Left renal pelvis (tissue), 4 donors: ENCODE results near the gene CLDN18. TPM values are rescaled to one million over a fixed set of nuclear protein-coding genes. Genes with fewer than 3 reads are reported as not detected.

Experiments
- DNase-seq, 4 donors: peaks; one replicate each; pipeline ENCODE4 v3.0.0-alpha.2; 2013; ENCODE audit warnings: low read depth in 4 of 4, low spot score in 3 of 4
- polyA plus RNA-seq, 4 donors: library from polyadenylated mRNA; unstranded; fragments of 120-200 nt; gene quantifications; one replicate each; pipeline ENCODE4 v1.2.1, GENCODE V29; 2013; ENCODE audit not compliant: insufficient read length in 4 of 4

CLDN18 gene
- polyA plus RNA-seq, 4 donors: 0.67 to 2.2 (median 1.9) TPM

DNA sequence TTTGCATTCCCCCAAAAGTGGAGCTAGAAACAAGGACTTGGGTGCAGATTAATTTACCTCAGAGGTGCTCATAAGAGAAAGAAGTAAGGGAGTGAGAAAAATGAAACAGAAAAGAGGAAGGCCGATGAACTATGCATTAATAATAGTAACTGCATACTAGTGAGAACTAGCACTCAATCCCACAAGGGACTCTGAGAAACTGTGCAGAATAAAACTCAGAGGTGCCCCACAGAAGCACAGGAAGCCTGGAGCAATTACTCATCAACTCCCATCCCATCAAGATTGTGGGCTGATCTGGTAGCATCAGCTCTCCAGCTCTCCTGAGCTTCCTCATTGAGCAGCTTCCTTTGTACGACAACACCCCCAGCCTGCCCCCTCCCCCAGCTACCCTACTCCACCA is 50.8 kb downstream of the CLDN18 start:
- DNase-seq: no peak

DNA sequence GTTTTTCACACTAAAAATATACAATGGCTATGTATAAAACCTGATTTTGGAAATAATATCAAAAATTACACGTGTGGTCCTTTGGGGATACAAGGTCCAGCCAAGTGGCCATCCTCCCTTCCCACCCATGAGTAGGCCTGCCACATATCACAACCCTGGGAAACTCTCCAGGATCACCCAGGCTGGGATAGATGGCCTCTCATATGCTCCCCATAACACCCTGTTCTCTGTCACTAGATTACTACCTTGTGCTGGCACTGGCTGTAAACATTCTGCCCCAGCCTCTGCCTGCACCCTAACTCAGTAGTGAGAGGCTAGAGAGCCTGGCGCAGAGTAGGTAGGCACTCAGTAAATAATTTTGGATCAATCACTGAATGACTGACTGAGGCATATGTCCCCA is 52.1 kb downstream of the CLDN18 start:
- no peak for DNase-seq

DNA sequence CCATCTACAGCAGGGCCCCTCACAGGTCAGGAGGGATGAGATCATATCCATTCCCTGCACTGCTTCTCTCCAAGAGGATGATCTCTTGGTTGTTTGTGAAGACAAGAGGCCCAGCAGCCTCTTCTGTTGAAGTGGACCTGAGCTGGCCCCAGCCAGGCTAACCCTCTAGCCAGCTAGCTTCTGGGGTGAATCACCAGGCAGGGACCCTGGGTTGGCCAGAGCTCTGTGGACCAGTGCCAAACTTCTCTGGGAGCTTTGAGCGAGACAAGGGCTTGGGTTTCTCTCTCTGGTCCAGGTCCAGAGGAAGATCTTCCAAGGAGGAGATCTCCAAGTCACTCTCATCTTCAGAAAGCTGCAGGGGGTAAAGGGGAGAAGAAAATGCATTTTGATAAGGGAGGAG is 52.7 kb downstream of the CLDN18 start:
- no peak for DNase-seq

DNA sequence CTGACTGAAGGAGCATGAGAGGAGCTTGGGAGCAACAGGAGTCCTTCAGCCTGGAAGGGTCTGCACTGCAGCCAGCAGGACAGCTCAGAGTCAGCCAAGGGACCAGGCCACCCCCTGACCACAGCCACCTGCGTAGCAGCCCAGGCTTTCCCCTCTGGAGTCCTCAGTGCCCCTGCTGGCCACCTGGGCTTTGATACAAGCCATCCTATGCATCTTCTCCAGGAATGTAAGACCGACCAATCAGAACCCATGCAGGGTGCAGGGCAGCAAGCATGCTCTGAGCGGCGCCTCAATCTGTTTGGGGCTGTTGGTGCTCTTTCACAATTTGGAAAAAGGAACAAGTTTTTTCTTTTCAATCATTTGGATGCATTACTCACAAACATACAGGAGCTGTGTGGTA is 53.5 kb downstream of the CLDN18 start:
- no peak for DNase-seq

DNA sequence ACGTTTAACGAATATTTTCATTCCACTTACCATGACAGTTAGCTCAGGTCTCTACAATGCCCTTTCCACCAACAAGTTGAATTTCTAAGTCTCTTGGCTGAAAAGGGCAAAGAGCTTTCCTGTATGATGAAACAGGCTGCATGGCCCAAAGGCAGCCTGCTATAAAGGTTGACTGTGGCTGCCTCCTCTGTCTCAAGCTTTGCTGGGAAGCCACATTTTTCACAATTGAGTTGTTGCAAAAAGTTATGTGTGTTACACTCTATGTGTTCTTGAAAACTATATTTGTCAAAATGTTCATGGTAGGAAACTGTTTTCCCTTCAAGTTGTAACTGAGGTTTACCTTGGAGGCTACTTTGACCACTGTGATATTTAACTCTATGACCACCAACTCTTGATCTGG is 56.0 kb downstream of the CLDN18 start:
- no peak for DNase-seq

DNA sequence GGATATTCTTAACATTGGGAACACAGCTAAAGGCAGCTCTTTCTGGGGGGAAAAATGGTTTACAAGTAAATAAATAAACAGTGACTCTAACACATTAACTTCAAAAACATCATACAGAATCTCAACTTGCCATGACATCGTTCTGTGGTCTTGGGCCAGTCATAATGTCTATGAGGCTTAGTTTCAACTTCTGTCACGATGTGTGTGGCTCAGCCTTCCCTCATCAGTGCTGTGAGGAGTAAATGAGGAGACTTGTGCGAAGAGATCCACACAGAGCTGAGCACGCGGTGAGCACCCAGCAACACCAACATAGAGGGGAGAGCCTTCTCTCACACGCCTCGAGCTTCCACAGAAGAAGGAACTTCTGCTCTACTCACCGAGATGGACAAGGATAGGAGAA is 56.4 kb downstream of the CLDN18 start:
- DNase-seq: no peak

DNA sequence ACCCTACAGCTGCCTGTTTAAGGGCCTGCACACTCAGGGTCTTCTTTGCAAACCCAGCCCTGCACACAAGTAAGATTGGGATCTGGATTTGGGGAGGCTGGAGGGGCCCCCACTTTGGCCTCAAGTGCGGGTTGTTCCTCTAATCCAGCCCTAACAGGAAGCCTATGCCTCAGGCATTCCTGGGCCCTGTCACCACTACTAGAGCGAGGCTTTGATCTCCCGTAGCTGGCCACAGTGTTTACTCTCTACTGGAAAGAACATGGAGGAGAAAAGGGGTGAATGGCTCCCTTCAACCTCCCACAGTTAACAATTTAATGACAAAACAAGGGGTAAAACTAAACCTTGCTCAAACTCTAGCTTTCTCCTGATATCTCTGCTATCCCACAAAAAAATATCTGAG is 57.0 kb downstream of the CLDN18 start:
- no peak for DNase-seq

DNA sequence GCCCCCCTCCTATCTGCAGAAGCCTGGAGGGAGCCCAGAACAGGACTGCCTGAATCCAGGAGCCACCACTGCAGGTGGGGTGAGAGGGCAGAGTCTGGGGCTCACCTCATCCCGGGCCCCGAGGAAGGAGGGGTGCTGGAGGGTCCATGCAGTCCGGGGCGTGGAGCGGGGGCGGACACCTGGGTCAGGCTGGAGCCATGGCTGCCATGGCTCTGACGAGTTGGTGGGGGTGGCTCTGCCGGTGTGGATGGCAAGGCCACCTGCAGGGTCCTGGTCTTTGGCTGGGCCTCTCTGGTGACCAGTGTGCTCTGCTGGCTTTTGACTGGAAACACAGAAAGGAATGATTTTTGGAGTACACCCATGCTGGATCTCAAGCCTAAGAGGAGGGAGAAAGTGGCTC is 58.1 kb downstream of the CLDN18 start:
- no peak for DNase-seq

DNA sequence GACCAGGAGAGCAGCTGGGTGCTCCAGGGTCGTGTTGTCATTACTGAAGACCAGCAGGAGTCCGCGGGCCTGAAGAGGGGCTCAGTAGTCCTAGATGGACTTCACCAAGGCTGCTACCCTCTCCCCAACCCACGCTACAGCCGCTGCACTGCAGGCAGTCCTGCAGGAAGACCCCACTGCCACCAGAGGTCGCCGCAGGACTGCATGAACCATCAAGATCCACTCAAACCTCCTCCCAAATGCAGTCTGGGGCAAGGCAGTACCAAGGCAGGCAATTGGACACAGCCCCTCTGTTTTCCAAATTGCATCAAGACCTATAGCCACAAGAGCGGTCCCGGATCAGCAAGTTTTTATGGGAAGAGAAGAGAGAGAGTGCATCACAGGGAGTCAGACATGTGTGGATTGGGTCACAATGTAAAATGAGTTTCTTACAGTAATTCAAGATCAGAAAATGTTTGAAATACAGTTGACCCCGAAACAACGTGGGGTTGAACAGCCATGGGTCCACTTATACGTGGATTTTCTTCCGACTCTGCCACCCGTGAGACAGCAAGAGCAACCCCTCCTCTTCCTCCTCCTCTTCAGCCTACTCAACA is 58.7 kb downstream of the CLDN18 start:
- peak; percentile 27 to 60 (median 36) for DNase-seq

DNA sequence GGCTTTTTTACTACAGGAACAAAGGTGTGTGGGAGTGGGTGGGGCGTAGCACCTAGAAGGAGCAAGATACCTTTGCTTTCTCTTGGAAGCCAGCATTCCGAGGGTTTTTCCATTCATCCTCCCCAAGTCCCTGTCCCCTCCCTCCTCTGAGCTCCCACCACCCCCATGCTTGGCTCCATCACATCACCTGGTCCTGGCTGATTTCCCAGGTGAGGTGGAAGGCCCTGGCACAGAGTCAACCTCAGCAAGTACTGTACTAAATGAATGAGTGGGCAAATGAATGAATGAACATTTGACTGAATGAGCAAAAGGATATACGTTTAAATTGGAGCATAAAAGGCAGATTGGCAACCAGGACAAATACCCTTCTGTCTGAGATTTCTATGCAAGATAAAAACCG is 60.0 kb downstream of the CLDN18 start:
- no peak for DNase-seq

DNA sequence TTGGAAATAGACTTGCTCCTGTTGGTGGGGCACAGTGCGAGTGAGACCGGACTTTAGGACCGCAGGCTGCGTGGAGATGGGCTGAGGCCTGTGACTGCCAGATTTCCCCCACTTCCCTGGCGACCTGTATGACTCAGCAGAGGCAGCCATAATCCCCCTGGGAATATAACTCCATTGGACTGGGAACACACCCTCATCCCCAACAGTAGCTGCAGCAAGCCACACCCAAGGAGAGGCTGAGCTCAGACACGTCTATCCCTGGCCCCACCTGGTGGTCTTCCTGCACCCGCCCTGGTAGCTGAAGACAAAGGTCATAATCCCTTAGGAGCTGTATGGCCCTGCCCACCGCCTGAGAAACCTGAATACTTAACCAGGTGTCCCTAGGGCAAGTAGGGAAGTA is 62.8 kb downstream of the CLDN18 start:
- DNase-seq: no peak

DNA sequence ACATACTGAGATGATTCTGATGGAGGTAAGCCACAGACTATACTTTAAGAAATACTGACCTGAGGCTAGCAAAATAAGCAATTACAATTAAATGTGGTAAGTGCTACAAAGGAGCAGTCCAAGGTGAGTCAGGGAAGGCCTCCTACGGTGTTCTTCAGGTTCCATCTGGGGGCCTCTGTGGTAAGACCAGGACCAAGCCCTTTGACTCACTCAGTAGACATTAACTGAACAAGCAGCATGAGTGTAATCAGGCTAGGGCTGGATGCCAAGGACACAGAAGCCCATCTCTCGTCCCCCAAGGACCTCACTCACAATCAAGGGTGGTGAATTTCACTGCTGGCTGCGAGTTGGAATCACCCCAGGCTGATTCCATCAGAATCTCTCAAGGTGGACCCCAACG is 68.1 kb downstream of the CLDN18 start:
- no peak for DNase-seq

DNA sequence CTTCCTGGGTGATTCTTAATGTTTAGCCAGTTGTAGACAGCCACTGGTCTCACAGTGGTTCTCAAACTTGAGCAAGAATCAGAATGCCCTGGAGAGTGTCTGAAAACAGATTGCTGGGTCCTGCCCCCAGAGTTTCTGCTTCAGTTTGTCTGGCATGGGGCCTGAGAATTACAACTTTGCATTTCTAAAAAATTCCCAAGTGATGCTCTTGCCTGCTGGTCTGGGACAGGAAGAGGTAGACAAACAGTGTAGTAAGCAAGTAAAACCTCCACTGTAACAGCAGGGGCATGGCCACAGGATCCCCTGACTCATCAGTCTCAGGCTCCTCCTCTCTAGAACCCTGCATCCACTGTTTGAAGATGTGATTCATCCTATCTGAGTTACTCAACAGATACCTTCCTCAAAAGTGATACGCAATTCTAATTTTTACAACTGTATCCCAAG is 69.0 kb downstream of the CLDN18 start:
- no peak for DNase-seq

DNA sequence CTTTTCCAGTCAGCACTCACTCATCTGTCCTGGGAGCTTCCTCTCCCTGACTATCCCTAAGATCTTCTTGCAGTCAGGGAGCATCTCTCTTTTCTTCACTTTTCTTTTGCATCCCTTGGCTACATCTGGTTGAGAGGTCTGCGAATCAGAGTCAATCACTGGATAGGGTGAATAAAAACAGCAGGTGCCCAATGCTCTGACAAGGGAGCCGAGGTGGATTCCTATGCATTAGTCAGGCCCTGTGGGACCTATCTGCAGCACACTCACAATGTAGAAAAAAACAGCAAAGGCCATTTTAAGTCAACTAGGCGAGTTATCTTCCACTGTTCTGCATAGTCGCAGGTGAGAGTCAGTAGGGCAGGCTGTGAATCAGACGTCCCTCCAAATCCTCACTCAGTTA is 69.9 kb downstream of the CLDN18 start:
- DNase-seq: no peak

DNA sequence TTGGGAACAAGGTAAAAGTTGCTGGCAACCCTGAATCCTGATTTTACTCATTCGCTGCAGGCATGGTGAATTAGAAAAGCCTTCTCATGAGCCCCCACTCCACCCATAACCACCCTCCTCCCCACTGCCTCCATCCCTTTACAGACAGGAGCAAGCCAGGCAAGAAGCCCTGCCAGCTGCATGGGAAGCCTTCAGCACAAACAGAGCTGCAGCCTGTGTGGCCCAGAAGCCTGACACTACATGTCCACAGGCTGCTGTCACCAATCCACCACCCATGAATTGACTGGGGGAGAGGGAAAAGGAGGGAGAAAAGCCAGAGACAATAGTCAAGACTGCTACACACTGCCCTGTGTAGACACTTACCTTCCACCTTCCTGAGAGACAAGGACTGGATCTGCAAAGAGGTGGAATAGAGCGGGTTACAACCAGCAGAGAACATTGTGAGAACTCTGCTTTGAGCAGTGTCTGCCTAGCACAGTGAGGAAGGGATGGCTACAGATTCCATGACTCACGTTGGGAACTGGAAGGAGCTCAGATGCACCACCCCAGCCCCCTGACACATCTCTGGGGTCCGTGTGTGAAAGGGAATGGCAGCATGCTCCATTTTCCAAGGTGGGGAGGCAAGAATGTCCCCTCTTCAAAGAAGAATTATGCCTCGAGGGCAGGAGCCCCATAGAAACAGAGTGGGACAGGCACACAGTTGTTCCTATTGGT is 71.6 kb downstream of the CLDN18 start:
- no peak for DNase-seq

DNA sequence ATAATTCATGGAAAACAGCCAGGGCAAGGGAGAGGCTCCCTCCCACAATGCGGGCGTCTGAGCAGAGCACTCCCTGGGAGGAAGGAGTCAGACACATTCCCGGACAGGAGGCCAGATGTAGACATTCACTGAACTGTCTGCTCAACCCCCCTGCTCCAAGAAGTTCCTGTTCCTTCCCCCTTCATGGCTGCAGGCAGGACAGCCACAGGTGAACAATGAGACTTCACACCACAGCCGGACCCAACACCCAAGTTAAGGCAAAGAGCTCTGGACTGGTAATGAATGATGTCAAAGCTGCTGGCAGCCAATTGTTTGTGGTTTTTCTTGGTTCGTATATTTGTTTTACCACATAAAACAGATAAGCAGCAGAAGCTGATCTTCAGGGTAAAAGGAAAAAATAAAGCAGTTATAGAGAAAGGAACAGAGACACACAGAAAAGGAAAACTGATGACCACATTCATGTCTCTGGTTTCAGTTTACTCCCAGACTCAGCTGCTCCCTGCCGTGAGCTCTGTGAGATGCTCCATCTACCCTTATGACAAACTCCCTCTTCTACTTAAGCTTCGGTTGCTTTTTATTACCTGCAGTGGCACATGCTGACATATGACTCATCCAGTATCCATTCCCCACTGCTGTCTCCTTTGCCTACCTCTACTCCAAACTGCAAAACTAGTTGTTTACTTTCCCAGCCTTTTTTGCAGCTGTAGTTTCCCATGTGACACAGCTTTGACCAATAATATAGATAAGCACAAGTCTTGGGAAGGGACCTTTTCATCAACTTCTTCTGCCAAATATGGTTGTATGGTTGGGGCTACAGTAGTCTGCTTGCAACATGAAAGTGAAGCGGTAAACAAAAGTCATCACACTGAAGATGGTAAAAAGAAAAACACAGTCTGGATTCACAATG is 72.4 kb downstream of the CLDN18 start:
- peak in 1 of 4 donors; percentile 14 for DNase-seq

DNA sequence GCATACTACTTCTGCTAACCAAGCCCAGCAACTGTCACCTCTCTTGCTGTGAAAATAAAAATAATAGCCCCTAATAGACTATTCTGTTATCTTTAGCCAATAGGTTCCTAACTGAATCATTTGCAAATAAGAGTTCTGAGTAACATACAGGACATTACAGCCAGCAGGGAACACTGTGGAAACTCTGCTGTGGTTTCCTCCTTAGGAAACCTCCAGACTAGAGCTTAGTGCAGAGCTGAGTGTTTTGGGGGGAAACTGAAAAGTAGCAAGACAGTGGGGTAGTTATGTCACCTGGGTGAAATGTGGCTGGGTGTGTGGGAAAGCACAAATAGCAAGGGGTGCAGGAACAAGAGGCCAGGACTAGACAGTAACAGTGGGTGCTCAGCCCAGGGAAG is 73.0 kb downstream of the CLDN18 start:
- DNase-seq: no peak

Other genes with a start within 250 kb of the CLDN18 start
- gene SOX14, start 245.8 kb upstream of the CLDN18 start, polyA plus RNA-seq: not detected
- gene DZIP1L, start 105.4 kb downstream of the CLDN18 start, polyA plus RNA-seq: 10 to 100 TPM in 3 of 4 donors, 1 to 10 TPM in 1; 9.6 to 22.9 (median 14.8) TPM
- gene A4GNT, start 122.2 kb downstream of the CLDN18 start, polyA plus RNA-seq: 1 to 10 TPM in 2 of 4 donors, under 1 TPM in 2; 0.12 to 3.5 (median 1.1) TPM
- gene DBR1, start 164.8 kb downstream of the CLDN18 start, polyA plus RNA-seq: 10 to 100 TPM; 15.9 to 22.7 (median 21.2) TPM
- 10 to 100 TPM; 40.7 to 61.0 (median 47.7) TPM for gene ARMC8, start 177.1 kb downstream of the CLDN18 start, polyA plus RNA-seq